Tibial nerve (tissue), 3 donors: ENCODE measurements around the gene STAT5A.

Experiments used
- POLR2A ChIP-seq, 2 donors: fragments of 450-650 bp; IDR thresholded peaks; one replicate each; pipeline ENCODE4 v1.6.1; 2017; ENCODE audit warnings: antibody characterized with exemption in 2 of 2, mild to moderate bottlenecking in 2 of 2, moderate library complexity in 2 of 2
- TF ChIP-seq, protein P1 (sequence below), 5 experiments: fragments of 200-600 bp in 3 of 5; fragments of 450-650 bp in 2 of 5; sonication (generic) in 3 of 5; IDR thresholded peaks; one replicate each; pipeline ENCODE4 v1.5.1; 2016 to 2019; ENCODE audit warnings: antibody characterized with exemption in 5 of 5, mild to moderate bottlenecking in 3 of 5, moderate library complexity in 2 of 5

DNA sequence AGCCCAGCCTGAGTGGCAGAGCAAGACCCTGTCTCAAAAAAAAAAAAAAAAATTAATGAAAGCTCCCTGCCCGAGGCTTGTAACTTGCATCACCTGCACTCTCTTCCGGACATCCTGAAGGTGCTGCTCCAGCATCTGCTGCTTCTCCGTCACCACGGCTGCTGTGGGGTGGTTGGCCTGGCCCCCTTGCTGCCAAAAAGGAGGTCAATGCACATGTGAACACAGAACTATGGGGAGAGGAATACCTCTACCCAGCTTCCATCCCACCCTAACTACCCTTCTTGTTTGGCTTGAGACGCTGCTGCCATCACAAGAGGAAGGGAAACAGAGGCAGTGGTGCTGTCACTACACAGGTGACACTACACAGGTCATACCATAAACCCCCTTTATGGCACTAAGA lies 50.9 kb downstream of the STAT5A start:
- TF ChIP-seq, protein P1, sequence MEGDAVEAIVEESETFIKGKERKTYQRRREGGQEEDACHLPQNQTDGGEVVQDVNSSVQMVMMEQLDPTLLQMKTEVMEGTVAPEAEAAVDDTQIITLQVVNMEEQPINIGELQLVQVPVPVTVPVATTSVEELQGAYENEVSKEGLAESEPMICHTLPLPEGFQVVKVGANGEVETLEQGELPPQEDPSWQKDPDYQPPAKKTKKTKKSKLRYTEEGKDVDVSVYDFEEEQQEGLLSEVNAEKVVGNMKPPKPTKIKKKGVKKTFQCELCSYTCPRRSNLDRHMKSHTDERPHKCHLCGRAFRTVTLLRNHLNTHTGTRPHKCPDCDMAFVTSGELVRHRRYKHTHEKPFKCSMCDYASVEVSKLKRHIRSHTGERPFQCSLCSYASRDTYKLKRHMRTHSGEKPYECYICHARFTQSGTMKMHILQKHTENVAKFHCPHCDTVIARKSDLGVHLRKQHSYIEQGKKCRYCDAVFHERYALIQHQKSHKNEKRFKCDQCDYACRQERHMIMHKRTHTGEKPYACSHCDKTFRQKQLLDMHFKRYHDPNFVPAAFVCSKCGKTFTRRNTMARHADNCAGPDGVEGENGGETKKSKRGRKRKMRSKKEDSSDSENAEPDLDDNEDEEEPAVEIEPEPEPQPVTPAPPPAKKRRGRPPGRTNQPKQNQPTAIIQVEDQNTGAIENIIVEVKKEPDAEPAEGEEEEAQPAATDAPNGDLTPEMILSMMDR (IDR thresholded peaks at IDR 0.05): no peak
- no peak for TF ChIP-seq POLR2A (IDR thresholded peaks at IDR 0.05)
